Activated CD8-positive, alpha-beta T cell treated with anti-CD3 and anti-CD28 coated beads for 36 hours (primary cell): ENCODE results near the gene TBC1D32. TPM values are rescaled to one million over a fixed set of nuclear protein-coding genes. Genes with fewer than 3 reads are reported as not detected.

Experiments
- ATAC-seq: fragments of 200-7000 bp; cut with Tn5 transposase; one replicate; pipeline ENCODE4 v1.10.0; 2021; ENCODE audit warnings: mild to moderate bottlenecking, moderate library complexity
- CTCF ChIA-PET: fragments of 350-600 bp; sonication (Branson Sonifier 250); formaldehyde crosslinking; loops from one replicate; lab custom pipeline; 2021; ENCODE audit warnings: antibody characterized with exemption; lab: Charles Lee
- POLR2A ChIA-PET: fragments of 350-600 bp; sonication (Branson Sonifier 250); formaldehyde crosslinking; loops from one replicate; lab custom pipeline; 2021; ENCODE audit warnings: antibody characterized with exemption; lab: Charles Lee
- DNase-seq: peaks from one replicate; pipeline ENCODE4 v3.0.0-alpha.2; 2020
- H3K27ac Mint-ChIP-seq: one replicate; pipeline ENCODE4 v1.8.0; 2021; ENCODE audit warnings: mild to moderate bottlenecking, mixed read lengths
- H3K27me3 Mint-ChIP-seq: one replicate; pipeline ENCODE4 v1.8.0; 2021; ENCODE audit warnings: mixed read lengths
- H3K36me3 Mint-ChIP-seq: one replicate; pipeline ENCODE4 v1.8.0; 2021; ENCODE audit warnings: low read depth, mixed read lengths
- H3K4me1 Mint-ChIP-seq: one replicate; pipeline ENCODE4 v1.8.0; 2021; ENCODE audit warnings: low read depth, mixed read lengths
- H3K4me3 Mint-ChIP-seq: one replicate; pipeline ENCODE4 v1.8.0; 2021; ENCODE audit warnings: mild to moderate bottlenecking, moderate library complexity, mixed read lengths
- H3K9me3 Mint-ChIP-seq: one replicate; pipeline ENCODE4 v1.8.0; 2021; ENCODE audit warnings: mixed read lengths
- CTCF ChIP-seq: fragments of 200-600 bp; IDR thresholded peaks from one replicate; pipeline ENCODE4 v1.8.0; 2022; ENCODE audit warnings: antibody characterized with exemption, mild to moderate bottlenecking
- intact Hi-C: fragments of 100-400 bp; cut with micrococcal nuclease; formaldehyde crosslinking; loops from one replicate; pipeline ENCODE4 v1.10.0; 2022
- total RNA-seq, 2 experiments: library from RNA; stranded (reverse); gene quantifications; one replicate each; pipeline ENCODE4 v1.2.3, GENCODE V29; 2021

Gene TBC1D32
- total RNA-seq, 2 experiments from 2014 or later, result 8.1 to 10.4 TPM

- Mint-ChIP-seq H3K27ac (no peak overlapping the region), H3K4me1 (peaks cover 4% of the 10 kb centered on the region), H3K4me3 (no peak overlapping the region), H3K27me3 (no peaks in the 10 kb centered on the region), H3K36me3 (peaks cover 6% of the 10 kb centered on the region), H3K9me3 (no peaks in the 10 kb centered on the region)
- DNase-seq (no peak), ATAC-seq (no peak)
- intact Hi-C loops, result no loop called here
- TF ChIP-seq CTCF, result no peak
- ChIA-PET POLR2A (no interaction called here), CTCF (interaction anchor here (0.7 kb wide), 1 partner anchor 58 kb away, joined by 4 read pairs; no protein-coding TSS in a partner anchor)
These were observed 221.9 kb downstream of the TBC1D32 start for GRCh38 chr6:121112356-121112755.

- CTCF ChIA-PET, result no interaction called here
- peaks cover 6% of the 10 kb centered on the region for H3K36me3 Mint-ChIP-seq
- DNase-seq (no peak), ATAC-seq (no peak)
- no peaks in the 10 kb centered on the region for H3K27me3 Mint-ChIP-seq
- no peak overlapping the region for H3K4me3 Mint-ChIP-seq
- no peak overlapping the region for H3K27ac Mint-ChIP-seq
- POLR2A ChIA-PET, result no interaction called here
- intact Hi-C loops, result no loop called here
- H3K9me3 Mint-ChIP-seq, result no peaks in the 10 kb centered on the region
- no peak for TF ChIP-seq CTCF
- H3K4me1 Mint-ChIP-seq, result no peaks in the 10 kb centered on the region
These were observed 223.5 kb downstream of the TBC1D32 start for GRCh38 chr6:121110733-121111132.

- ATAC-seq (no peak), DNase-seq (no peak)
- intact Hi-C loops, result no loop called here
- CTCF ChIA-PET, result no interaction called here
- H3K4me1 Mint-ChIP-seq, result no peaks in the 10 kb centered on the region
- H3K36me3 Mint-ChIP-seq, result peaks cover 18% of the 10 kb centered on the region
- peaks cover 2% of the 10 kb centered on the region for H3K9me3 Mint-ChIP-seq
- no peaks in the 10 kb centered on the region for H3K27me3 Mint-ChIP-seq
- TF ChIP-seq CTCF, result no peak
- H3K27ac Mint-ChIP-seq, result no peak overlapping the region
- POLR2A ChIA-PET, result no interaction called here
- no peak overlapping the region for H3K4me3 Mint-ChIP-seq
These were observed 227.3 kb downstream of the TBC1D32 start for GRCh38 chr6:121106962-121107361.

- CTCF ChIA-PET, result no interaction called here
- intact Hi-C loops, result no loop called here
- H3K27ac Mint-ChIP-seq, result no peak overlapping the region
- no peak for TF ChIP-seq CTCF
- H3K9me3 Mint-ChIP-seq, result peaks cover 2% of the 10 kb centered on the region
- H3K27me3 Mint-ChIP-seq, result no peaks in the 10 kb centered on the region
- H3K4me1 Mint-ChIP-seq, result no peaks in the 10 kb centered on the region
- DNase-seq (no peak), ATAC-seq (no peak)
- H3K36me3 Mint-ChIP-seq, result peaks cover 27% of the 10 kb centered on the region
- POLR2A ChIA-PET, result no interaction called here
- no peak overlapping the region for H3K4me3 Mint-ChIP-seq
These were observed 228.8 kb downstream of the TBC1D32 start for GRCh38 chr6:121105461-121105860.

GRCh38 chr6:121093928-121094327 lies 240.4 kb downstream of the TBC1D32 start:
- H3K27me3 Mint-ChIP-seq, result no peaks in the 10 kb centered on the region
- DNase-seq (no peak), ATAC-seq (no peak)
- no peak overlapping the region for H3K27ac Mint-ChIP-seq
- H3K9me3 Mint-ChIP-seq, result no peaks in the 10 kb centered on the region
- H3K36me3 Mint-ChIP-seq, result peaks cover 10% of the 10 kb centered on the region
- H3K4me3 Mint-ChIP-seq, result no peak overlapping the region
- ChIA-PET CTCF (no interaction called here), POLR2A (no interaction called here)
- intact Hi-C loops, result no loop called here
- H3K4me1 Mint-ChIP-seq, result no peaks in the 10 kb centered on the region
- TF ChIP-seq CTCF, result no peak
